A549 (cell line): ENCODE results near the gene MTX3.

Source experiments
- BHLHE40 ChIP-seq: IDR thresholded peaks from 2 replicates; pipeline ENCODE4 v1.6.1; 2012; ENCODE audit warnings: low read depth, low read length, inconsistent platforms
- EP300 ChIP-seq, 2 experiments: fragments of >200 bp; sonication (Bioruptor Twin); formaldehyde crosslinking; IDR thresholded peaks; 2 replicates in 1 of 2; 3 replicates in 1 of 2; pipeline ENCODE4 v1.6.1; 2016 to 2017
- JUN ChIP-seq, 2 experiments: fragments of >200 bp; sonication (Bioruptor Twin); formaldehyde crosslinking; IDR thresholded peaks; 2 replicates in 1 of 2; 3 replicates in 1 of 2; pipeline ENCODE4 v1.6.1; 2016 to 2017
- POLR2A ChIP-seq: IDR thresholded peaks from 2 replicates; pipeline ENCODE4 v1.6.1; 2012; ENCODE audit warnings: mild to moderate bottlenecking, low read length
- RAD21 ChIP-seq, 2 experiments: fragments of >200 bp in 1 of 2; sonication (Bioruptor Twin) in 1 of 2; formaldehyde crosslinking in 1 of 2; IDR thresholded peaks in 1 of 2; conservative IDR thresholded peaks in 1 of 2; 2 replicates in 1 of 2; 3 replicates in 1 of 2; pipeline ENCODE4 v1.6.1; 2012 to 2018; ENCODE audit warnings: inconsistent platforms in 1 of 2
- RFX5 ChIP-seq: fragments of 450-650 bp; IDR thresholded peaks from 2 replicates; pipeline ENCODE4 v1.7.1; 2014; ENCODE audit warnings: antibody characterized with exemption, mild to moderate bottlenecking, moderate library complexity
- TF ChIP-seq, protein P1 (sequence below): fragments of >200 bp; sonication (Bioruptor Twin); formaldehyde crosslinking; IDR thresholded peaks from 3 replicates; pipeline ENCODE4 v1.5.1; 2016
- TF ChIP-seq, protein P2 (sequence below): fragments of 200-600 bp; sonication (generic); IDR thresholded peaks from 2 replicates; pipeline ENCODE4 v1.6.1; 2016; ENCODE audit warnings: antibody characterized with exemption, mild to moderate bottlenecking, moderate library complexity

DNA sequence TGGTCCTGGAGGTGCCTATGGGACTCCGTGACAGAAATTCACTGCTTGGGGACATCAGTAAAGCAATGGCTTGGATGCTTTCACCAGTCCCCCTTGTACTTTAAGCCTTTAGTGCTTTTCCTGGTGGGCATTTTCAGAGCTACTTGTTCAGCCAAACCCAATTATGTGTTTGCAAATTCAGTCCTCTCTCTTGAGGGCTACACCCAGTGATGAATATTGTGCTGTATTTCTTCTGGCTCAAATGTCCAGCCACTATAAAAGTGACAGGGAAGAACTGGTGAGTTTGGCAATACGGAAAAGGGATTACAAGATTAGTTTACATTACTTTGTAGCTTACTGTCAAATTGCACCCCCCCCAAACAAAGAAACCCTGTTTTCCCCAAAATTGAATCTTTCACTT is 48.6 kb upstream of the MTX3 start:
- TF ChIP-seq POLR2A, result no peak
- TF ChIP-seq, protein P1, sequence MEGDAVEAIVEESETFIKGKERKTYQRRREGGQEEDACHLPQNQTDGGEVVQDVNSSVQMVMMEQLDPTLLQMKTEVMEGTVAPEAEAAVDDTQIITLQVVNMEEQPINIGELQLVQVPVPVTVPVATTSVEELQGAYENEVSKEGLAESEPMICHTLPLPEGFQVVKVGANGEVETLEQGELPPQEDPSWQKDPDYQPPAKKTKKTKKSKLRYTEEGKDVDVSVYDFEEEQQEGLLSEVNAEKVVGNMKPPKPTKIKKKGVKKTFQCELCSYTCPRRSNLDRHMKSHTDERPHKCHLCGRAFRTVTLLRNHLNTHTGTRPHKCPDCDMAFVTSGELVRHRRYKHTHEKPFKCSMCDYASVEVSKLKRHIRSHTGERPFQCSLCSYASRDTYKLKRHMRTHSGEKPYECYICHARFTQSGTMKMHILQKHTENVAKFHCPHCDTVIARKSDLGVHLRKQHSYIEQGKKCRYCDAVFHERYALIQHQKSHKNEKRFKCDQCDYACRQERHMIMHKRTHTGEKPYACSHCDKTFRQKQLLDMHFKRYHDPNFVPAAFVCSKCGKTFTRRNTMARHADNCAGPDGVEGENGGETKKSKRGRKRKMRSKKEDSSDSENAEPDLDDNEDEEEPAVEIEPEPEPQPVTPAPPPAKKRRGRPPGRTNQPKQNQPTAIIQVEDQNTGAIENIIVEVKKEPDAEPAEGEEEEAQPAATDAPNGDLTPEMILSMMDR, result no peak
- TF ChIP-seq, protein P2, sequence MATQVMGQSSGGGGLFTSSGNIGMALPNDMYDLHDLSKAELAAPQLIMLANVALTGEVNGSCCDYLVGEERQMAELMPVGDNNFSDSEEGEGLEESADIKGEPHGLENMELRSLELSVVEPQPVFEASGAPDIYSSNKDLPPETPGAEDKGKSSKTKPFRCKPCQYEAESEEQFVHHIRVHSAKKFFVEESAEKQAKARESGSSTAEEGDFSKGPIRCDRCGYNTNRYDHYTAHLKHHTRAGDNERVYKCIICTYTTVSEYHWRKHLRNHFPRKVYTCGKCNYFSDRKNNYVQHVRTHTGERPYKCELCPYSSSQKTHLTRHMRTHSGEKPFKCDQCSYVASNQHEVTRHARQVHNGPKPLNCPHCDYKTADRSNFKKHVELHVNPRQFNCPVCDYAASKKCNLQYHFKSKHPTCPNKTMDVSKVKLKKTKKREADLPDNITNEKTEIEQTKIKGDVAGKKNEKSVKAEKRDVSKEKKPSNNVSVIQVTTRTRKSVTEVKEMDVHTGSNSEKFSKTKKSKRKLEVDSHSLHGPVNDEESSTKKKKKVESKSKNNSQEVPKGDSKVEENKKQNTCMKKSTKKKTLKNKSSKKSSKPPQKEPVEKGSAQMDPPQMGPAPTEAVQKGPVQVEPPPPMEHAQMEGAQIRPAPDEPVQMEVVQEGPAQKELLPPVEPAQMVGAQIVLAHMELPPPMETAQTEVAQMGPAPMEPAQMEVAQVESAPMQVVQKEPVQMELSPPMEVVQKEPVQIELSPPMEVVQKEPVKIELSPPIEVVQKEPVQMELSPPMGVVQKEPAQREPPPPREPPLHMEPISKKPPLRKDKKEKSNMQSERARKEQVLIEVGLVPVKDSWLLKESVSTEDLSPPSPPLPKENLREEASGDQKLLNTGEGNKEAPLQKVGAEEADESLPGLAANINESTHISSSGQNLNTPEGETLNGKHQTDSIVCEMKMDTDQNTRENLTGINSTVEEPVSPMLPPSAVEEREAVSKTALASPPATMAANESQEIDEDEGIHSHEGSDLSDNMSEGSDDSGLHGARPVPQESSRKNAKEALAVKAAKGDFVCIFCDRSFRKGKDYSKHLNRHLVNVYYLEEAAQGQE, result no peak
- no peak for TF ChIP-seq EP300 (IDR thresholded peaks at IDR 0.05)
- no peak for TF ChIP-seq RFX5
- TF ChIP-seq JUN (IDR thresholded peaks at IDR 0.05), result no peak
- no peak for TF ChIP-seq BHLHE40
- no peak for TF ChIP-seq RAD21 (conservative IDR thresholded peaks at IDR 0.05 in 1 of 2, IDR thresholded peaks at IDR 0.05 in 1 of 2)
